Suprapubic skin (tissue), 4 donors: ENCODE measurements around the gene JMJD1C.

Experiments
- EP300 ChIP-seq: sonication (generic); formaldehyde crosslinking; IDR thresholded peaks from one replicate; pipeline ENCODE4 v1.6.1; 2017; ENCODE audit warnings: antibody characterized with exemption
- POLR2A ChIP-seq, 2 donors: fragments of 450-650 bp; IDR thresholded peaks; one replicate each; pipeline ENCODE4 v1.6.1; 2017; ENCODE audit warnings: antibody characterized with exemption in 2 of 2, mild to moderate bottlenecking in 2 of 2, moderate library complexity in 2 of 2
- POLR2AphosphoS5 ChIP-seq, 3 donors: sonication (generic); formaldehyde crosslinking; IDR thresholded peaks; one replicate each; pipeline ENCODE4 v1.6.1; 2017; ENCODE audit warnings: antibody characterized with exemption in 3 of 3
- TF ChIP-seq, protein P1 (sequence below), 2 donors: fragments of 200-600 bp in 1 of 2; fragments of 450-650 bp in 1 of 2; sonication (generic) in 1 of 2; IDR thresholded peaks; one replicate each; pipeline ENCODE4 v1.5.1; 2016 to 2019; ENCODE audit warnings: antibody characterized with exemption in 2 of 2, mild to moderate bottlenecking in 1 of 2, moderate library complexity in 1 of 2

DNA sequence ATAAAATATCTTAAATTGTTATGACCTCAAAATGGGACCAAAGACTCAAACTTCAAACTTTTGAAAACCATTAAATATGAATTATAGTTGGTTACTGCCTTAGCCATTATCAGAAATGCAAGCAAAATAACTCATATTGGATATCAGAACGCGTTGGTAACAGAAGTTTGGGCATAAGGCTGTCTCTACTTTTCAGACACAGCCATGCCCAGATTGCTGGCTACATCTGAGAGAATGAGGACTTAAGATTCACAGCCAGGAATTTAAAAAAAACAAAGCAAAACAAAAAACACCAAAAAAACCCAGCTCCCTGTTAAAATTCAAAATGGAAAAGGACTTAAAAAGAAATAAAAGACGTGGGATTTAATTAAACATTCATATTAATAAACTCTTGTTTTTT, 161.6 kb downstream of the JMJD1C start:
- TF ChIP-seq, protein P1, sequence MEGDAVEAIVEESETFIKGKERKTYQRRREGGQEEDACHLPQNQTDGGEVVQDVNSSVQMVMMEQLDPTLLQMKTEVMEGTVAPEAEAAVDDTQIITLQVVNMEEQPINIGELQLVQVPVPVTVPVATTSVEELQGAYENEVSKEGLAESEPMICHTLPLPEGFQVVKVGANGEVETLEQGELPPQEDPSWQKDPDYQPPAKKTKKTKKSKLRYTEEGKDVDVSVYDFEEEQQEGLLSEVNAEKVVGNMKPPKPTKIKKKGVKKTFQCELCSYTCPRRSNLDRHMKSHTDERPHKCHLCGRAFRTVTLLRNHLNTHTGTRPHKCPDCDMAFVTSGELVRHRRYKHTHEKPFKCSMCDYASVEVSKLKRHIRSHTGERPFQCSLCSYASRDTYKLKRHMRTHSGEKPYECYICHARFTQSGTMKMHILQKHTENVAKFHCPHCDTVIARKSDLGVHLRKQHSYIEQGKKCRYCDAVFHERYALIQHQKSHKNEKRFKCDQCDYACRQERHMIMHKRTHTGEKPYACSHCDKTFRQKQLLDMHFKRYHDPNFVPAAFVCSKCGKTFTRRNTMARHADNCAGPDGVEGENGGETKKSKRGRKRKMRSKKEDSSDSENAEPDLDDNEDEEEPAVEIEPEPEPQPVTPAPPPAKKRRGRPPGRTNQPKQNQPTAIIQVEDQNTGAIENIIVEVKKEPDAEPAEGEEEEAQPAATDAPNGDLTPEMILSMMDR (IDR thresholded peaks at IDR 0.05) = no peak
- no peak for TF ChIP-seq EP300
- no peak for TF ChIP-seq POLR2A (IDR thresholded peaks at IDR 0.05)
- no peak for TF ChIP-seq POLR2AphosphoS5 (IDR thresholded peaks at IDR 0.05)
